ENCODE data around the gene SHROOM4. TPM values are rescaled to one million over a fixed set of nuclear protein-coding genes. Genes with fewer than 3 reads are reported as not detected.

The SHROOM4 gene
- total and polyA plus RNA-seq, 2 of the 13 experiments (the other 11 are each of a cell fraction or from before 2014, with no cell fraction given) = 0.08 to 0.18 TPM

DNA sequence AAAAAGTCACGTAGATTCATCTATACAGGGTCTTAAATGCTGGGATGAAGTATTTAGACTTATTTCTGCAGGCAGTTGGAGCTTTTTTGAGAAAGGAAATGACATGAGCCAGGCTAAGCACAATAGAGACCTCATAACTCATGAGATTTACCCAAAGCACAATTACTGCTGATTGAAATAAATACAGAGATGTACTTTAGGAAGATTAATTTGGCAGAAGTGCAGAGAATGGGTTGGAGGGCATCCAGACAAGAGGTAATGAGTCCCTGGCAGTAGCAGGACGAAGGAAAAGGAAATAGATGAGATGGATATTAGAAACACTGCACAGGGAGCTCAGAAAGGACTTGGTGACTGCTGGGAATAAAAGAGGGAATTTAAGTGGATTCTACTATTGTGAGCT is 129.1 kb downstream of the SHROOM4 start:
- TF ChIP-seq, protein P1, sequence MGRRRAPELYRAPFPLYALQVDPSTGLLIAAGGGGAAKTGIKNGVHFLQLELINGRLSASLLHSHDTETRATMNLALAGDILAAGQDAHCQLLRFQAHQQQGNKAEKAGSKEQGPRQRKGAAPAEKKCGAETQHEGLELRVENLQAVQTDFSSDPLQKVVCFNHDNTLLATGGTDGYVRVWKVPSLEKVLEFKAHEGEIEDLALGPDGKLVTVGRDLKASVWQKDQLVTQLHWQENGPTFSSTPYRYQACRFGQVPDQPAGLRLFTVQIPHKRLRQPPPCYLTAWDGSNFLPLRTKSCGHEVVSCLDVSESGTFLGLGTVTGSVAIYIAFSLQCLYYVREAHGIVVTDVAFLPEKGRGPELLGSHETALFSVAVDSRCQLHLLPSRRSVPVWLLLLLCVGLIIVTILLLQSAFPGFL (CRISPR knock-in tag; IDR thresholded peaks at IDR 0.05) = no peak
- intact Hi-C loops (cut with micrococcal nuclease; ENCODE audit: unreplicated experiment) (no loop called here), in situ Hi-C loops (cut with HindIII; ENCODE audit: extremely low pct_ligation_motif_present, low pct_unique_long_range_greater_than_20kb) (no loop called here)
- no TSS peak for BruUV-seq (replicated peaks)
- Histone ChIP-seq H3K4me1 (ENCODE audit: insufficient read depth, low read length) (no peaks in the 10 kb centered on the region), H3K36me3 (replicated peaks in 1 of 2; ENCODE audit: control insufficient read depth in 1 of 2, insufficient read depth in 2 of 2, low read length in 2 of 2) (no peaks in the 10 kb centered on the region), H3K27me3 (ENCODE audit: control insufficient read depth in 1 of 2, insufficient read depth in 2 of 2, low read length in 2 of 2) (no peaks in the 10 kb centered on the region), H3K27ac (ENCODE audit: extremely low read length, insufficient read depth, low read length) (no peak overlapping the region), H3K4me2 (ENCODE audit: low read depth, low read length) (no peak overlapping the region), H3K79me2 (ENCODE audit: insufficient read depth, low read length) (no peaks in the 10 kb centered on the region), H3K9me3 (ENCODE audit: low read length) (no peaks in the 10 kb centered on the region), H2AFZ (ENCODE audit: low read length) (no peak overlapping the region), H3K9ac (ENCODE audit: insufficient read depth, low read depth, low read length) (no peak overlapping the region), H4K20me1 (ENCODE audit: insufficient read depth, low read length) (no peaks in the 10 kb centered on the region), H3K4me3 (replicated peaks in 1 of 3; ENCODE audit: insufficient read depth in 1 of 3, low read depth in 2 of 3, low read length in 3 of 3) (no peak overlapping the region)
- FAIRE-seq (no peak), DNase-seq (ENCODE audit: low spot score) (no peak), ATAC-seq (no peak)
- POLR2A ChIA-PET = no interaction called here
- CTCF ChIA-PET (ENCODE audit: low intra/inter-chr PET ratio, low total read pairs) = no interaction called here
- WGBS (ENCODE audit: low lambda C conversion rate) = 7% methylated on average over 2 of the region's 2 CpGs

DNA sequence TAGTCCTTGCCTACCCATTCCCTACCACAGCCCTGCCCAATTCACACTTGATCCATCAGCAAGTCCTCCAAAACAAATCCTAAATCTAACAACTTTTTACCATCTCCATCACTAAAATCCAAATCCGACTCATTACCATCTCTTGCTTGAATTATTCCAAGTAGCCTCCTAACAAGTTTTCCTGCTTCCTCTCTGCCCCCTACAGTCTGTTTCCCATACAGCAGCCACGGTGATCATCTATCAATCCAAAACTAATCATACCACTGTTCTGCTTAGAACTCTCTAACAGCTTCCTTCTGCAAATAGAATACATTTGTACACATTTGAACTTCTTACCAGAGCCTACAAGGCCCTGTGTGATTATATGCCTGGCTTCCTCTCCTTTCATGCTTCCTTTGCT is 133.0 kb downstream of the SHROOM4 start:
- H3K36me3 ChIP-seq (replicated peaks in 1 of 2; ENCODE audit: control insufficient read depth in 1 of 2, insufficient read depth in 2 of 2, low read length in 2 of 2) = no peaks in the 10 kb centered on the region
- no peaks in the 10 kb centered on the region for H3K27me3 ChIP-seq (ENCODE audit: control insufficient read depth in 1 of 2, insufficient read depth in 2 of 2, low read length in 2 of 2)
- H3K4me2 ChIP-seq (ENCODE audit: low read depth, low read length) = no peak overlapping the region
- H3K4me3 ChIP-seq (replicated peaks in 1 of 3; ENCODE audit: insufficient read depth in 1 of 3, low read depth in 2 of 3, low read length in 3 of 3) = no peak overlapping the region
- intact Hi-C loops (cut with micrococcal nuclease; ENCODE audit: unreplicated experiment) = no loop called here
- DNase-seq (ENCODE audit: low spot score) (no peak), FAIRE-seq (peak; percentile 4), ATAC-seq (no peak)
- no peaks in the 10 kb centered on the region for H3K4me1 ChIP-seq (ENCODE audit: insufficient read depth, low read length)
- 21% methylated on average over 2 of the region's 2 CpGs for WGBS (ENCODE audit: low lambda C conversion rate)
- no peaks in the 10 kb centered on the region for H4K20me1 ChIP-seq (ENCODE audit: insufficient read depth, low read length)
- H3K9me3 ChIP-seq (ENCODE audit: low read length) = no peaks in the 10 kb centered on the region
- in situ Hi-C loops (cut with HindIII; ENCODE audit: extremely low pct_ligation_motif_present, low pct_unique_long_range_greater_than_20kb) = no loop called here
- H3K27ac ChIP-seq (ENCODE audit: extremely low read length, insufficient read depth, low read length) = no peak overlapping the region
- ChIA-PET CTCF (ENCODE audit: low intra/inter-chr PET ratio, low total read pairs) (no interaction called here), POLR2A (no interaction called here)
- H2AFZ ChIP-seq (ENCODE audit: low read length) = no peak overlapping the region
- H3K9ac ChIP-seq (ENCODE audit: insufficient read depth, low read depth, low read length) = no peak overlapping the region
- no peaks in the 10 kb centered on the region for H3K79me2 ChIP-seq (ENCODE audit: insufficient read depth, low read length)
- no TSS peak for BruUV-seq (replicated peaks)
- TF ChIP-seq FOXM1 (CRISPR knock-in tag; IDR thresholded peaks at IDR 0.05) (no peak), CHD2 (IDR thresholded peaks at IDR 0.05; ENCODE audit: low read depth, low read length) (no peak), ZSCAN22 (CRISPR knock-in tag; IDR thresholded peaks at IDR 0.05) (no peak), ZNF781 (CRISPR knock-in tag; IDR thresholded peaks at IDR 0.05; ENCODE audit: borderline replicate concordance, not compliant biosample characterization) (no peak), MBD4 (IDR thresholded peaks at IDR 0.05; ENCODE audit: borderline replicate concordance, low read length) (no peak), DMAP1 (CRISPR knock-in tag; IDR thresholded peaks at IDR 0.05) (no peak), MAF1 (CRISPR knock-in tag; IDR thresholded peaks at IDR 0.05; ENCODE audit: borderline replicate concordance) (no peak), ELF1 (CRISPR knock-in tag; IDR thresholded peaks at IDR 0.05) (no peak), NR1H2 (CRISPR knock-in tag; IDR thresholded peaks at IDR 0.05; ENCODE audit: borderline replicate concordance, low read depth) (no peak), FOXK1 (CRISPR knock-in tag; IDR thresholded peaks at IDR 0.05; ENCODE audit: borderline replicate concordance, low read depth) (no peak)
- TF ChIP-seq, protein P2, sequence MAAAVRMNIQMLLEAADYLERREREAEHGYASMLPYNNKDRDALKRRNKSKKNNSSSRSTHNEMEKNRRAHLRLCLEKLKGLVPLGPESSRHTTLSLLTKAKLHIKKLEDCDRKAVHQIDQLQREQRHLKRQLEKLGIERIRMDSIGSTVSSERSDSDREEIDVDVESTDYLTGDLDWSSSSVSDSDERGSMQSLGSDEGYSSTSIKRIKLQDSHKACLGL (CRISPR knock-in tag; IDR thresholded peaks at IDR 0.05) = no peak

All from HepG2 (cell line).